ENCODE data around the gene CRTAC1. TPM values are rescaled to one million over a fixed set of nuclear protein-coding genes. Genes with fewer than 3 reads are reported as not detected.

Gene CRTAC1
- total and polyA plus RNA-seq, 2 experiments from 2014 or later, result 0.47 to 1.2 TPM

GRCh38 chr10:97822261-97822687, 208.1 kb downstream of the CRTAC1 start (continued):
- TF ChIP-seq ZNF462 (CRISPR knock-in tag; IDR thresholded peaks at IDR 0.05) (no peak), JUNB (IDR thresholded peaks at IDR 0.05; ENCODE audit: unreplicated experiment) (no peak), REST (IDR thresholded peaks at IDR 0.05; ENCODE audit: unreplicated experiment) (no peak), EZH2phosphoT487 (IDR thresholded peaks at IDR 0.05; ENCODE audit: unreplicated experiment) (no peak)

GRCh38 chr10:97821308-97822038, 208.9 kb downstream of the CRTAC1 start:
- Mint-ChIP-seq H3K9me3 (no peaks in the 10 kb centered on the region), H3K27me3 (ENCODE audit: insufficient read depth, low read depth, poor library complexity) (peaks cover 12% of the 10 kb centered on the region), H3K4me1 (peaks cover 10% of the 10 kb centered on the region), H3K27ac (no peak overlapping the region), H3K36me3 (ENCODE audit: low read depth) (no peaks in the 10 kb centered on the region), H3K4me3 (no peak overlapping the region)
- H3K36me3 ChIP-seq (ENCODE audit: insufficient read depth), result no peaks in the 10 kb centered on the region
- ATAC-seq, result peak; percentile 79
- no peaks in the 10 kb centered on the region for H3K9me2 ChIP-seq (ENCODE audit: insufficient read depth)
- no peak overlapping the region for H3K4me3 ChIP-seq
- DNase-seq (ENCODE audit: low spot score), result peak; percentile 44
- H3K4me1 ChIP-seq (ENCODE audit: insufficient read depth), result no peaks in the 10 kb centered on the region
- H3K4me2 ChIP-seq, result no peak overlapping the region
- no peak overlapping the region for H3K27ac ChIP-seq (ENCODE audit: low read depth)
- H4K20me1 ChIP-seq (replicated peaks; ENCODE audit: insufficient read depth), result no peaks in the 10 kb centered on the region
- no peaks in the 10 kb centered on the region for H3K79me2 ChIP-seq (replicated peaks; ENCODE audit: insufficient read depth)
- no peaks in the 10 kb centered on the region for H3F3A ChIP-seq (replicated peaks; ENCODE audit: low read depth)
- H2AFZ ChIP-seq, result no peak overlapping the region
- no peaks in the 10 kb centered on the region for H3K27me3 ChIP-seq (ENCODE audit: insufficient read depth)
- TF ChIP-seq REST (IDR thresholded peaks at IDR 0.05; ENCODE audit: unreplicated experiment) (no peak), JUNB (IDR thresholded peaks at IDR 0.05; ENCODE audit: unreplicated experiment) (no peak), POLR2AphosphoS5 (IDR thresholded peaks at IDR 0.05; ENCODE audit: low read depth) (no peak), ZNF331 (CRISPR knock-in tag; IDR thresholded peaks at IDR 0.05; ENCODE audit: low read depth) (no peak), ZNF114 (CRISPR knock-in tag; IDR thresholded peaks at IDR 0.05) (no peak), ETS1 (IDR thresholded peaks at IDR 0.05) (no peak), STAT1 (IDR thresholded peaks at IDR 0.05; ENCODE audit: unreplicated experiment) (no peak)

Data from GM23338 (cell line).